Mesenteric fat pad (tissue), 1 donor: ENCODE results near the gene FRMD4B. TPM values are rescaled to one million over a fixed set of nuclear protein-coding genes. Genes with fewer than 3 reads are reported as not detected.

Experiments used
- DNase-seq: peaks from one replicate; pipeline ENCODE4 v3.0.0-alpha.2; 2020; ENCODE audit warnings: low spot score
- total RNA-seq: library from RNA; stranded (reverse); fragmentation: NEBNext Ultra II Directional; extraction: Animal tissue kit (Norgen Biotek cat#: 25700); gene quantifications from one replicate; pipeline ENCODE4 v1.2.1, GENCODE V29; 2021
- donor health status: DM: yes; HTN: yes; CAD: no.

The FRMD4B gene
- total RNA-seq, 1 donor from 2014 or later: 30.5 TPM

DNA sequence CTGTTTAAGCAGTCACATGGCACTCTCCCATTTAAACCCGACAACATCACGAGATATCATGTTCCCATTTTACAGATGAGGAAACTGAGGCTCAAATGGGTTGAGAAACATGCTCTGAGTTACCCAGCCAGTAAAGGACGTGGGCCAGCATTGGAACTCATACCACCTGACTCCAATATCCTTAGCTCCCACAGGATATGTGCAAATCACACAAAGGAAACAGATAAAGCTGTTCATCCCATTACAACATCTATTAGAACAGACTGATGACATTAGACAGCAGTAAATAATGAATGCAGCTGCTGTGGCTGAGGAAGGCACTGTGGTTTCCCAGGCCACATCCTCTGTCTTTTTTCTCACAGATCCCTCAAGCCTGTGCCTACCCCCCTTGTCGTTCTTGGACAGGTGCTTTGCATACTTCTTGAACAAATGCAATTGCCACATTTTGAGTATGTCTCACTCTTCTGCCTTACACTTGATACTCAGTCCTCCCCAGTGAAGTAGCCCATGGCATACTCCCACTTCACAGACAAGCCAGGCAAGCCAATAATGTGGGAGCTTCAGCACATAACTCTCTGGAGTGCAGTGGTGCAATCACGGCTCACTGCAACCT lies 17.7 kb downstream of the FRMD4B start:
- no peak for DNase-seq

DNA sequence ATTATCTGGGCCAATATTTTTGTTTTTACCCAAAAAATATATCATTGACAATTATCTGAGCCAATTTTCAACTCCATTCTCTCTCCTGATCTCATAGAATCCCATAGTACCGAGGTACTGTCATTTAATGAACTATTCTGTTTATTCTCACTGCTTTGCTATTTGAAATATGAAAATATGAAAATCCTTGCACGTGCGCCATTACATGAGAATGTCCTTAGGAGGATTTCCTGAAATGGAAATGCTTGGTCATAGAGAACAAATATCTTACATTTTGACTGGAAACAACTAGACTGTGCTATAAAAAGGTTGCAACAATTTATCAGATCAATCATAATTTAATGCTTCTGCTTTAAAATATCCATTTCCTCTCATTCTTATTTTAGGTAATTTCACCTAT lies 18.3 kb downstream of the FRMD4B start:
- no peak for DNase-seq

DNA sequence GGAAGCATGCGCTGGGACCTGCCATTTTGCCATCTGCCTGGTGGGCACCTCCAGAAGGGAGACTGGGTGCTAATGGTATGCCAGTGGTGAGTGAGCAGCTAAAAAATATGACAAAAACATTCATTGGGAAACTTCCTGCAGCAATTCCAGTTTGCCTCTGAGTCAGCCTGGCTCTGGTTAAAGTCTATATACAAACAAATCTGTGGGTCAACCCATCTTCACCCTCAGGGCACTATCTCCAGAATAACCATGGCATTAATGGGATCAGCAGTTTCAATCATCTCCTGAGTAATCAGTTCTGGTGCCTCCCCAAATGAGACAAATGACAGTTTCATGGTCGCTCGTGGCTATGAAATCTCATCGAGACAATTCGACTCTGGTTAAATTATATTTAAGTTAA lies 21.5 kb downstream of the FRMD4B start:
- DNase-seq: no peak

DNA sequence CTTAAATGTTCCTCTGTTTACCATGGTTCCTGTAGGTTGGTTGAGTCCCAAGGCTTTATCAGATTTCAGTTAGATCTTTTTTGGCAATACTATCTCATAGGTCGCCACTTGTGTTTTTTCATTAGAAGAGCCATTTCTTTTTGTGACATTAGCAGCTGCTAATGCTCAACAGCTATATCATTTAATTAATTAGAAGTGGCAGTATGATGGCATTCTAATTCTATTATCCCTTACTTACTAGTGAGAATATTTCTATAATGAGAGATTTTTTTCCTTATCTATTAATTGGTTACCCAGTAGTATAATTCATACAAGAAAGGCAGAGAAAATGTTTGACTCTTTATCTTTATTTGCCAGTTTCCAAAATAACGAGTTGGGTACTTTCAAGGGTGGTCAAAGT lies 25.2 kb downstream of the FRMD4B start:
- DNase-seq: no peak

DNA sequence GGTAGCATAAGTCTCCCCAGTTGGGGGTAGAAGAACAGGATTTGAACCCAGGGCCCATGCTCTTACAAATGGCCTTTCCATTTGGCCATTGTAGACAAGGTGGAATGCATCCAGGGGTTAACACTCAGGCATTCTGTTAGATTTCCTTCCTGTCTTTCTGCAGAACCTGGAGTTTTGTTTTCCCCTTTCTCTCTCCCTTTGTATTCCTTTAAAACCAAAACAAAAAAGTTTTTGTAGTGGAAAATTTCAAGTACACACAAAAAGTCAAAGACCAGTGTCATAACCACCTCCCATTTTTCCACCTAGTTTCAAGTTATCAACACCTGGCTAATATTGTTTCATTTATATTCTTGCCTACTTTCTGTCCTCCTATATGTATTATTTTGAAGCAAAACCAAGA lies 26.0 kb downstream of the FRMD4B start:
- no peak for DNase-seq

DNA sequence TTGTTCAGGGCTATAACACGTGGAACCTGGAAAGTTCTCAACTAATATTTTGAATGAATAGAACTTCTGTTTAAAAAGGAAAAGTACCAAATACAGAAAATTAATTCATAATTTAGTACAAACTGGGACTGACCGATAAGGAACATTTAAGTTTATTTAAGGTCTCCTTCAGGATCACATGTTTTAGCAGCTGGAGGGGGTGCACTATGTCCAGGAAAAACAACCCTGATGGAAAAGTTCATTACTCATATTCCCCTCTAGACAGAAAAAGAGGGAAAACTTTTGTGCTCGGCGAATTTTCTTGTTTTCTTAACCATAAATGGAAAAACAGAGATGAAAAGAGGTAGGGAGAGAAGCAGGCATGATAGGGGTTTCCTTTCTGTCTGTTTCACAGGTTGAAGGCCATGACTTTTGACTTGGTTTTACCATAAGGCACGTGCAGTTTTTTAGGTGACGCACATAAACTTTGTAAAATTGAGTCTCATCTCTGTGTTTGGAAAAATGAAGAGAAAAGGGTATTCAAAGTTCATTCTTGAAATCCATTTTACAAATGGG lies 26.5 kb downstream of the FRMD4B start:
- no peak for DNase-seq

DNA sequence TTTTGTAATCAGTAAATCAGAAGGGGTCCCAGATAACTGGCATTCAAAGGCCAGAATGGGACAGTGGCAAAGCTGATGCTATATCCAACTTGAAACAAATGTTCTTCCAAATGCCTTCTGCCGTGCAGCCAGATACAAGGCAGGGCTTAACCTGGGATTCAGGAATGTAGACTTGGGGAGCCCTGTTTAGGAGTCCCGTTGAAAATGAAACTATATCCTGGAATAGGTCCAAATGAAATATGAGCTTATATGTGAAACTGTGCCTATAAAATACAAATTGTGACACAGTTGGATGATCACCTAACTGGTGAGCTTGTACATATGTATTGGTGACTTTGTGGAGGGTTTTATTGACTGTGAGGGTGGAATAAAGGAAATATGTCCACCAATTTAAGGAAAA lies 28.7 kb downstream of the FRMD4B start:
- no peak for DNase-seq

DNA sequence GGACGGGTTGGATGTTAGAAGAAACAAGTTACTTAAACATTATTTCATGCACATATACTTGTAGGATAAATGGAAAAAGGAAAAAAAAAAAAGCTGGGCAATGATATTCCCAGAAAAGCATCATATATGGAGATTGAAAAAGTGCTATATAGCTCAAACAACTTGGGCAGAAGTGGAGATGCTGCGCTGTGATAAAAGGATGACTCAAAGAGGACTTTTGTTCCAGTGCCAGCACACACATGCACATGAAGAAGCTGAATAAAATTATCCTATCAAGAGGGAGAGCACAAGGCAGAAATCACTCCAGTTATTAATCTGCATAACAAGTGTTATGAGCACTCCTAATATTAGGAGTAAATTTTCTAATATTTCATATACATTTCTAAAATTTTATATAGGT lies 30.9 kb downstream of the FRMD4B start:
- no peak for DNase-seq

DNA sequence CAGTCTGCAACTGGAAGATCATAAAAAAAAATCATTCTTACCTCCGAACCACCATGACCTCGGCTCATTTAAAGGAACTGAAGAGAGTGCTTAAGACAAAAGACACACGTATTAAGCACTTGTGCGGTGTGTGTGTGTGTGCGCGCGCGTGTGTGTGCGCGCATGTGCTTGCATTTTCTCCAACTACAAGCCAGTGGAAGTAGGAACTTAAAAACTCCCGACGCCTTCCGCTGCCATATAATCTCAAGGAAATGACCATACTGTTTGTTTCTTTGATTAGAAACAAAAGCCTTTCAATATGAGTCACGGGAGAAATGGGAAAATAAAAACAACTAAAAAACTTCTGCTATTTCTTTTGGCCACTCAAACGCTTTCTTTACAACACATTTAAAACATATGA lies 32.4 kb downstream of the FRMD4B start:
- no peak for DNase-seq

DNA sequence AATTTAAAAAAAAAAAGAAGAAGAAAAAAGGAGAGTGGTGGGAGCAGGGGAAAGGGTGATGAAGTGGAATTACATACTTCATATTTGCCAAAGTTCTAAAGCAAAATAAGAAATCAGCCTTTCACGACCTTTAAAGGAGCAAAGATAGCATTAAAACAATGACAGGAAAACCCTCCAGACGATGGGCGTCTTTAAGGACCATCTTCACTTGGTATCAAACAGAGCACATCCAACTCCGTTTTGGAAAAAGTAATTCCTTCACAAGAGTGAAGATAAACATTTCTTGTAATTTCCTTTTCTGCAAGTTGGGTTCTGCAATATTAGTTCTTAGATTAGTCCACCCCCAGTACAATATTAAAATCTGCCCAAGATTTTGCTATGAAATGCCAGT lies 32.8 kb downstream of the FRMD4B start:
- DNase-seq: no peak

DNA sequence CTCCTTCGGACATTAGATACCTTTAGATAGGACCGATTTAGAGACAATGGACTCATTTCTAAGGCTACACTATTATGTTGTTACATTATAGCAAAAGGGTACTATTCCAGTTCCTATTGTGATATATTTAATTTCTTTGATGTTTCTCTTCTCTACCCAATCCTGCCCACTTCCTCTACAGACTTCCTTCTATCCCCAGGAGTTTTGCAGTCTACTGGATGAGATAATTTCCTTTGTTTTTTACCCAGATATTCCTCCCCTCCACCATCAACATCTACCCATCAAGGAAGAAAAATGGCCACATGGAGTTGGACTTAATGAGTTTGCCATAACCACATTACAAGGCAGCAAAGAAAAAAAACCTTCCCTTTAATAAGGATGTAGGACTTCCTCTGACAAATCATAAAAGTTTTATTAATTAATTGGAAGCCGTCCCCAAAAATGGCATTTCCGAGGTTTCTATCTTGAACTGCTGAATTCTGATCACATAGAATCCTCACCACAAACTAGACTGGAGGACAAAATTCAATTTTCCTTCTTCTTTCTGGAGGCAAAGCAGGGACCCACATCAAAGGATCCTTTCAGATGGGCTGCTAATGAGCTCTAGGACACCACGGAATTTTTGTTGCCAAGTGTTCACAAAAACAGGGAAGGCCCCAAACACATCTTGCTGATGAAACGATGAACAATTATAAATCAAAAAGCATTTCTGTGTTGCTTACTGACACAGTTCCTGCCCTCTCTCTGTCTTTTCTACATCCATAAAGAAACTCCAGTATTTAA lies 33.4 kb downstream of the FRMD4B start:
- no peak for DNase-seq

DNA sequence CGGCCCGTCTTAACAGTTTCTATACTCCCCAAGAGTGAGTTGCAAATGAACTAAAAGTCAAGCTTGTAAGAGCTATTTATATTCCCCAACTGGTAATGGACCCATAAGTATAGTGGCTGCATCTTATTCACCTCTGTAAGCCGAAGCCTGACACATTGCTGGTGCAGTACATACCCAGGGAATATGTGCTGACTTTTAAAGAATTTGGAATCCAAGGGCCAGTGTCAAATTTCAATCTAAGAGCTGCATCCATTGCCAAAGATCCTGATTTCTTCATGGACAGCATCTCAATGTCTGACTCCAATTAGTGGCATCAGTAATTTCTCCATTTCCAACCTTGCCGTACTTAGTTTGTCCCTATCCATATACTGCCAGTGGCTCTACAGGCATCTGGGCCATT lies 42.0 kb downstream of the FRMD4B start:
- no peak for DNase-seq

DNA sequence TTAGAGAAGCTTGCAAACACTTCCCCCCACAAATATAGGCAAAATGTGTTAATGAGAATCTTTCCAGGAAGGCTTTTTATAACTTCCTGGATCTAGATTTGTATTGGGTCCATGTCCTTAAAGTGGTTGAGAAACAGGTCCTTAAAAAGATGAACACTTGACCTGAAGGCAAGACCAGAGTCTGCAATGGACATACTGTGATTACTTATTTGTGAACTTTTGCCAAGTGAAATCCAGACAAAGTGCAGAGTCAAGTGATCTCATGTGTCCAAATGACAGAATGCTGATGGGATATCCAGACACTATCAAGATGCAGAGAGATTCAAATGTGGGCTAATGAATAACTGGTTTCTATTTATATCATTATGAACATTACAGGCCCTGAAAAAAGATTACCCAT lies 43.8 kb downstream of the FRMD4B start:
- DNase-seq: no peak

DNA sequence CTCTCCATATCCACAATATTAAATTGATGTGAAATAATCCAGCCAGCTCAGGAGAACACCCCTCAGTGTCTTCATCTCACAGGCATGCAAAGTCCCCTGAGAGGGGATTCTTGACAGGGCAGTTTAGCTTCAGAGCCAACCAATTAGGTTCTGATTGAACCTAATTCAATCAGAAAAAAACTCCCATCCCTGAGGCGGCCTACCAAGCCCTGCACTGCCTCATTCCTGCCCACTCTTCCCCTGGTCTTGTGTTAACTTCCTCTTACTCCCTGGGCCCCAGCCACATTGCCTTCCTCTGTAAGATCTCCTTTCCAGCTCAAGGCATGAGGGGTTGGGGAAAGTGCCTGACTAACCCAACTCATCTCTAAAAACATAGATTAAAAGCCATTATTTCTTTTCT lies 46.1 kb downstream of the FRMD4B start:
- DNase-seq: no peak

DNA sequence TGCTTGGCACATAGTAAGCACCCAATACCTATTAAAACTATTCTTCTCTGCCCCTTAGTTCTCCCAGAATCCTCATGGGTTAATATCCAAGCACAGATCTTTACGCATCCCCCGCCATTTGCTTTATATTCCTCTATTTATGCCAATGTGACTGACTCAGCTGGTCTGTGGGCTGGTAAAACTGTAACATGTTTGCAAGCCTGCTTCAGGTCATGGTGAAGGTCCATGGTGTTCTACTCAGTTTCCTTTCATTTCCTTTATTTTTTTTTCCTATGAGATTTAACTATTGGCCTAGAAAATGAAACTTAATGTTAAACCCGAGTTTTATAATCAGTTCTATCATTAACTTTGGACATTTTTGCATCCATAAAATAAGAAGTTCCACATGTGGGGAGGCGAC lies 47.0 kb downstream of the FRMD4B start:
- DNase-seq: no peak

DNA sequence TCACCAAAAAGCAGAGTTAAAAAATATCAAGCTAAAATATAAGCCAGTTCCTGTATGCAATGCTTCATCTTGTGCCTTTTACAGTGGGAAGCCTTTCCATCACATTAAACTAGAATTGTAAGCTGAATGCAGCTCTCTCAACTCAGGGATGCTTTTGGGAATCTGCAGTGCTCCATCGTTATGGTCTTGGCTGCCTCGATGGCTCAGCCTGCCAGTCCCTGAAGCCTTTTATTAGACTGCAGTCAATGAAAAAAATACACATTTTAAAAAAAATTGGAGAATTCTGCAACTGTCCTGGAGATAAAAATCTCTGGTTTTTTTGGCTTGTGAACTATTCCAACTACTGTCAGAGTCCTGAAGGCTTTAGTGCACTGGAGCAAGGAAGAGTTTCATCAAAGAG lies 53.0 kb downstream of the FRMD4B start:
- no peak for DNase-seq

DNA sequence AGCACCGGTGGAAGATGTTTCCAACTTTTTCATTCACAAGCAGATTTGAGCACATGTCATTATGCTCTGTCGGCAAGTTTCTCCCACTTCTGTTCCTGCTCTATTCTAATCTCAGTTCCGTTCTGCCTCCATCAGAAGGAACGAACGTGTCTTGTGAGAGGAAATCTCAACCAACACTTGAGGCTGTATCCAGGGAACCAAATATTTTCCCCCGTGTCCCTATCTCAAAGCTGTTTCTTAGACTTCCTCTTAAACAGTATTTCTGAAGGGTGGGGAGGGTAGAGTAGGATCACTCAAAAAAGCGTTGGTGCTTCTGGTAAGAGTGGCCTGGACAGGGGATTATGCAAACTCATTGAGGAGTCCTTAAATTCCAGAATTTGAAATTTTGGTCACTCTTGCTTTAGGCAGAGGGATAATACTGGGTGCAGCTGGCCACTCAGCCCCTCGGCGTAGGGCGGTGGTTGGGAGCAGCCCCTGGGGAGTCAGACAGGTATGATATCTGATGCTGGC lies 54.9 kb downstream of the FRMD4B start:
- DNase-seq: no peak

DNA sequence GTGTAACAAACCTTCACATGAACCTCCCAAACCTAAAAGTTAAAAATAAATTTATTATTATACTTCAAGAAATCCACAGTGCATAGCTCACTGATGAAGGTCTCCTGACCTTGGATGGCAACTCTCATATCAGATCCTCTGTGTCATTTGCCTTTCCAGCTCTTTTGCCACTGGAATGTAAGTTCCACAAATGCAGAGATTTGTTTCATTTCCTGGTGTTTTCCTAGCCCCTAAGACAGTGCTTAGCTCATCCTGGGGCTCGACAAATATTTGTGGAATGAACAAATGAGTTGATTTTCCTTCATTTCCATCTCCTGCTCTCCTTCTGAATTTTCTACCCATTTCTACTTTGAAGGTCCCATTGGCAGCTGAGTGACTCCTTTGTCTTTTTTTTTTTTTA lies 56.0 kb downstream of the FRMD4B start:
- DNase-seq: no peak

DNA sequence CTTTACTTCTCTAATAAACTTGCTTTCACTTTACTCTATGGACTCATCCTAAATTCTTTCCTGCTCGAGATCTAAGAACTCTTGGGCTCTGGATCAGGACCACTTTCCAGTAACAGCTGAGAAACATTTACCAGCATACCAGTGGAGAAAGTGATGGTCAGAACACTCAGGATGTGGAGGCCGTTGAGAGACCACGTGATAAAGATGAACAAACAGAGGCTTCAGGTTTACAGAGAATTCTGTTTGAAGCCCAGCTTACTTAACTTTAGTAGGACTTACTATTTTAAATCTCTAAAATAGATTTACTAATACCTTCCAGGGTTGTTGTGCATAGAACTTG lies 57.0 kb downstream of the FRMD4B start:
- DNase-seq: no peak

DNA sequence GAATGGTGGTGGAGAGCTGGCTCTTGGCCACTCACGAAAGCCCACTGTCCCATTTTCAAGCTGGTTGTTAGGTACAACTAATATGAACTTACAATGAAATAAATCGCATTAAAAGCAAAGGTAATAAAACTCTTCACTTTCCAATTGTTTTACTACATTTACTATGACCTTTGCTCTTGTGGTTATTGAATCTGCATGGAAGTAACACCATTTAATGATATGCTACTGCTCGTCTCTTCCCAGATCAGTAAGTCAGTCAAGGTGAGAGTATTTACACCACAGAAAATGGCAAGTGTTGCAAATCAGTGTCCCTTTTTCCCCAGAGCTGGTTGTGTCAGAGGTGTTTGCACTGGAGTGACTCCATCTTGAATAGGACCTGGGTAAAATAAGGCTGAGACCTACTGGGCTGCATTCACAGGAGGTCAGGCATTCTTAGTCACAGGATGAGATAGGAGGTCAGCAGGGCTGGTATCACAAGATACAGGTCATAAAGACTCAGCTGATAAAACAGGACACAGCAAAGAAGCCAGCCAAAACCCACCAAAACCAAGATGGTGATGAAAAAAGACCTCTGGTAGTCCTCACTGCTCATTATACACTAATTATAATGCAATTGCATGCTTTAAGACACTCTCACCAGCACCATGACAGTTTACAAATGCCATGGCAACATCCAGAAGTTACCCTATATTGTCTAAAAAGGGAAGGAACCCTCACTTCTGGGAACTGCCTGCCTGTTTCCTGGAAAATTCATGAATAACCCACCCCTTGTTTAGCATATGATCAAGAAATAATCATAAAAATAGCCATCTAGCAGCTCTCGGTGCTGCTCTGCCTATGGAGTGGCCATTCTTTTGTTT lies 57.6 kb downstream of the FRMD4B start:
- no peak for DNase-seq

DNA sequence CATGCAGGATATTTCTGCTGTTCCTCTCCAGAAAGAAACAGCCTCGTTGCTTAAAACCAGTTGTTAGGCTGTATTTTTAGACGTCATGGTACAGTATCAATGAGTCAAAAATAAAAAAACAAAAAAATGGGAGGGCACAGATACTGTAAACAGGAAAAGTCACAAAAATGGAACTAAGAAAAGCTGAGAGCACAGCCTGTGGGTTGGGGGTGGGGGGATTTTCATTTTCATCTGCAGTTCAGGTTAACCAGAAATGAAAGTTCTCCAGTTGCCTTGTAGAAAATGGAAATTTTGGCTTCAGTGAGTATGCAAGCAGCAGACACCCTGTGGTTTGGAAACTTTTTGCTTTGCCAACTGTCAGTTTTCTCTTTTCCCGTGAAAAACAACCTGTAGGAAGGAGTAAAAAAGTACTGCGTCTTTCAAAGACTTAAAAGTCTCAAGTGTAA lies 59.0 kb downstream of the FRMD4B start:
- no peak for DNase-seq

DNA sequence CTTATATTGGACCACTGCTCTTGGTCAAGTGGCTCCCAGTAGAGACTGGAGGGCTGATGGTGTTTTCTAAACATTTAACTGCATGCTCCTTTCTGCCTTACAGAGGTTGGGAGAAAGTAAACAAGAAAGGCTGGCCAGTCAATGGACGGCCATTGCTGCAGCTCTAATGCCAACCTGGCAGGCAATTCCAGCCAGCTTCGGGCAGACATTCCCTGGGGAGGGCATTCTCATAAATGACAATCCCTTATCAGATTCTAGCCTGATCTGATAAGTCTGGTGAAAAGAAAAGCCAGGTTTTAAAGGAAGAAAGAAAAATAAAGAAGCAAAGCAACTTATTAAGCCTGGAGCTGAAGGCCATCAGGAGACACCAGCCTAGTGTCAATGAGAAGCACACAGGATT lies 60.7 kb downstream of the FRMD4B start:
- DNase-seq: no peak
